GM13977 (cell line): ENCODE measurements around the gene NEIL3.
A peak's percentile ranks its signal among the peaks of the same experiment; 100 is the strongest.

Source experiments
- DNase-seq: peaks from one replicate; pipeline ENCODE4 v3.0.0; 2012; ENCODE audit warnings: low spot score
- in situ Hi-C: fragments of 300-500 bp; cut with MboI; formaldehyde crosslinking; loops from one replicate; pipeline ENCODE4 v1.12.0; 2022; ENCODE audit warnings: low sequenced_read_pairs, low pct_unique_long_range_greater_than_20kb, mixed read lengths, inconsistent platforms; ENCODE audit not compliant: unreplicated experiment
- TF ChIP-seq, protein P1 (sequence below): IDR thresholded peaks from 2 replicates; pipeline ENCODE4 v1.5.1; 2012; ENCODE audit warnings: mild to moderate bottlenecking, control low read depth; ENCODE audit not compliant: insufficient read depth; ENCODE audit errors: extremely low read depth, missing control alignments

The NEIL3 gene, protein sequence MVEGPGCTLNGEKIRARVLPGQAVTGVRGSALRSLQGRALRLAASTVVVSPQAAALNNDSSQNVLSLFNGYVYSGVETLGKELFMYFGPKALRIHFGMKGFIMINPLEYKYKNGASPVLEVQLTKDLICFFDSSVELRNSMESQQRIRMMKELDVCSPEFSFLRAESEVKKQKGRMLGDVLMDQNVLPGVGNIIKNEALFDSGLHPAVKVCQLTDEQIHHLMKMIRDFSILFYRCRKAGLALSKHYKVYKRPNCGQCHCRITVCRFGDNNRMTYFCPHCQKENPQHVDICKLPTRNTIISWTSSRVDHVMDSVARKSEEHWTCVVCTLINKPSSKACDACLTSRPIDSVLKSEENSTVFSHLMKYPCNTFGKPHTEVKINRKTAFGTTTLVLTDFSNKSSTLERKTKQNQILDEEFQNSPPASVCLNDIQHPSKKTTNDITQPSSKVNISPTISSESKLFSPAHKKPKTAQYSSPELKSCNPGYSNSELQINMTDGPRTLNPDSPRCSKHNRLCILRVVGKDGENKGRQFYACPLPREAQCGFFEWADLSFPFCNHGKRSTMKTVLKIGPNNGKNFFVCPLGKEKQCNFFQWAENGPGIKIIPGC

DNA sequence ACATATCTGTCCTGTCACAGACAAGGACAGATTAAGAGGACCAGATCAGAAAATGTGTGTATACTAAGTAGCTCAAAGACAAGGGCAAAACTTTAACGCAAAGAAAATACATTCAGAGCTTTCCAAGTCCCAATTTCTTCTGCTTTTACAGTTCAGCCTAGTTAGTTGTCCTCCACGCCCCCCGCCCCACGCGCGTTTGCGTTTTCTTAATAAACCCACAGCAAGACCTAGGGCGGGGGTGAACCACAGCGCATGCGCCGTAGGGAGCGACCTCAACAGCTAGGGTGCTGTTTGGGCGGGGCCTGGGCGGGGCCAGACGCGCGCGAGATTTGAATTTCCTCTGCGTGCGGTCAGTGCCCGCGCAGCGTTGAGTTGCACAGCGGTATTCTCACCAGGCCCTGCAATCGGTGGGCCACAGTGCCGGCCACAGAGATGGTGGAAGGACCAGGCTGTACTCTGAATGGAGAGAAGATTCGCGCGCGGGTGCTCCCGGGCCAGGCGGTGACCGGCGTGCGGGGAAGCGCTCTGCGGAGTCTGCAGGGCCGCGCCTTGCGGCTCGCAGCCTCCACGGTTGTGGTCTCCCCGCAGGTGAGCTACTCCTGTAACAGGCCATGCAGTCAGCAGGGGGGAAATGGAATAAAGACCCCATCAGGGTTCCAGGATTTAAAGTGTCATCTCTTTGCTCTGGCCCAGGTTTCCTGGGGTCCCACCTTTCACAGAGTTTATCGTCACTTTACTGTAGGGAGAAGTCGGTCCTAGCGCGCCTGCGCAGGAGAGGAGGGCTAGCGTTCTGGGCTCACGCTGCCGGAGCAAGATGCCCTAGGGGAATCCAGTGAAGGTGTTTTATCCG lies at the start of gene NEIL3:
TSS of gene NEIL3 (plus strand) at position 353 of the 850 bp plus-strand sequence. CDS start at position 433, 80 bp downstream.
- in situ Hi-C loops, result no loop called here
- peak; percentile 89 for DNase-seq
- TF ChIP-seq, protein P1, sequence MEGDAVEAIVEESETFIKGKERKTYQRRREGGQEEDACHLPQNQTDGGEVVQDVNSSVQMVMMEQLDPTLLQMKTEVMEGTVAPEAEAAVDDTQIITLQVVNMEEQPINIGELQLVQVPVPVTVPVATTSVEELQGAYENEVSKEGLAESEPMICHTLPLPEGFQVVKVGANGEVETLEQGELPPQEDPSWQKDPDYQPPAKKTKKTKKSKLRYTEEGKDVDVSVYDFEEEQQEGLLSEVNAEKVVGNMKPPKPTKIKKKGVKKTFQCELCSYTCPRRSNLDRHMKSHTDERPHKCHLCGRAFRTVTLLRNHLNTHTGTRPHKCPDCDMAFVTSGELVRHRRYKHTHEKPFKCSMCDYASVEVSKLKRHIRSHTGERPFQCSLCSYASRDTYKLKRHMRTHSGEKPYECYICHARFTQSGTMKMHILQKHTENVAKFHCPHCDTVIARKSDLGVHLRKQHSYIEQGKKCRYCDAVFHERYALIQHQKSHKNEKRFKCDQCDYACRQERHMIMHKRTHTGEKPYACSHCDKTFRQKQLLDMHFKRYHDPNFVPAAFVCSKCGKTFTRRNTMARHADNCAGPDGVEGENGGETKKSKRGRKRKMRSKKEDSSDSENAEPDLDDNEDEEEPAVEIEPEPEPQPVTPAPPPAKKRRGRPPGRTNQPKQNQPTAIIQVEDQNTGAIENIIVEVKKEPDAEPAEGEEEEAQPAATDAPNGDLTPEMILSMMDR, result no peak

DNA sequence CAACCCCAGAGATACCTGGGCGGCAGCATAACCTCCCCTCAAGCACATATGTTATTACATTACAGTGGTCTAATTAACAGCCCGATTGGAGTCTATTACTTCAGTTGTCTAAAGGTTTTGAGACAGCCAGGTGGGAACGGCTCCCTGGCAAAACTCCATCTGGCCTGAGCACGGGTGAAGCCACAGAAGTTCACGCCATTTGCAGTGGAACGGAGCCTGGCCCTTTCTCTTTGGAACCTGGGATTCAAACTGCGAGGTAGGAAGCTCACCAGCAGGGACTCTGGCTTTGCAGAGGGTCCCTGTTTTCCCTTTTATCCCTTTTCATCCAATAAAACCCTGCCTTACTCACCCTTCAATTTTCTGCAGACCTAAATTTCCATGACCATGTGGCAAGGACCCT lies 45.9 kb upstream of the NEIL3 start:
- TF ChIP-seq, protein P1, result no peak
- in situ Hi-C loops, result no loop called here
- DNase-seq, result no peak

DNA sequence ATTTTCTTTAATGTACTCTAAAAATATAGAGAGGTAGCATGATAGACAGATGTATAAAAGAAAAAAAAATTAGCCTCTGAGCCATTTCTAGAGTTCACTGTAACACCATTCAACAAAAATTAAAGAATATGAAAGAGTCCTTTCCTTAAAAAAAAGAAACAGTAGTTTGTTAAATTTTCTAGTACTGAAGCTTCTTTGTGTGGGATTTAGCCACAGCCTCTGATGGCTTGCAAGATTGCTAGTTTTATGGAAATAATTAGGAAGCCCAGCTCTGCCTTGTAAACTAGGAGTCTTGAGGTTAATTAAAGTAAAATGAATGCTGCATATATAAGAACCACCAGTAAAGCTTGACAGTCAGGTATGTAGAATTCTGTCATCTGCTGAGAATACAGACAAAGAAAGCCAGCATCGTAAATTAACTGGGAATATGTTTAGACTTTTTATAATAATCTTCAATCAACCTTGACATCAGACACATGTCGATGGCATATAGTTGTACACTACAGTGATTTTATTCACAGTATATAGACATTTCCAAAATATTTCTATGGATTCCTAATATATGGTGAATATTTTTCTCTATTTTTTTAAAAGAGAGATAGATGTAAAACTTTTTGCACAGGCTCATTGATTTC lies 44.8 kb upstream of the NEIL3 start:
- in situ Hi-C loops, result no loop called here

DNA sequence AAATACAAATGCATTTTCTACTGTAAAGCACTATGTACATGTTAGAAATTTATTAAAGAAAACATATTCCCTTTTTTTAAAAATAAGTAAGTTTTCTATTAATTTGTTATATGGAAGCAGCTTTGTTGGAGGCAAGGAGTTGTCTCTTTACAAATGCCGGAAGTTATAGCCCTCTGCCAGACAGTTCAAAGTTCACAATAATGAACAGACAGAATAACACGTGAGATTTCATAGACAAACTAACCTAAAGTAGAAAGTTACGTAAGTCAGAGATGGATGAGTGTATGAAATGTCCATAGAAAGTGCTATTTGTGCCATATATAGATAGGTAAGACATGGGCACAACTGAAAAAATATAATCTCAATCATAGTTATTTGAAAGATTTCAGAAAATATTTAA lies 43.9 kb upstream of the NEIL3 start:
- no peak for DNase-seq
- in situ Hi-C loops, result no loop called here
- TF ChIP-seq, protein P1, result no peak

More for the DNA sequence above, 44.8 kb upstream of the NEIL3 start:
- TF ChIP-seq, protein P1, result no peak
- DNase-seq, result no peak

DNA sequence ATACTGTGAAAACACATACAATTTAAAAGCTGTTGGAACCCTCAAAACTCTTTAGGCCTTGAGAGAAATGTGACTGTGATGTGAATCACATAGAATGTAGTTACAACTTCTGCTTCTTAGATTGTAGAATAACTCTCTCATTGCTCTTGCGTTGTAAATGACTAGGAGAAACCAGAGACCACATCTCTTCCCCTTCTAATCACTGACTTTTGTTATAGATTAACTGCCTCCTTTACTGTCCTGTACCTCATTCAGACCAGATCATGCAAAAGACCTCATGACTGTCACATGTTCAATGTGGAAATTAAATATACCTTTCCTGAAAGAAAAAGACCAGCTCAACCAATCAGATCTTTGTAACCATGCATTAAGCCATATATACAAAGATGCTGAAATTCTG lies 43.2 kb upstream of the NEIL3 start:
- TF ChIP-seq, protein P1, result no peak
- no peak for DNase-seq
- in situ Hi-C loops, result no loop called here

DNA sequence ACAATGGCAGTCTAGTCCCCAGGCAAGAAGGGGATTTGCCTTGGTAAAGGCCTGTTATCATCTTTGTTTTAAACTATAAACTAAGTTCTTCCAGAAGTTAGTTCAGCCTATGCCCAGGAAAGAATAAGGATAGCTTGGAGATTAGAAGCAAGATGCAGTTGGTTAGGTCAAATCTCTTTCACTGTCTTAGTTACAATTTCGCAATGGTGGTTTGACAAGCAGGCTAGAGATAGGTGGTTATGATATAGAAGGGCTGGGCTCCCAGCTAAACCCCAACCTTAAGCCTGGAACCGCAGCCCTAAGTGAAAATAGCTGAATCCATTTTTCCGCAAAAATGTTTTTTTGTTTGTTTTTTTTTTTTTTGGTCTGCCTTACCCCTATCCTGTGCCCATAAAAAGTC lies 41.8 kb upstream of the NEIL3 start:
- in situ Hi-C loops, result no loop called here
- no peak for DNase-seq
- TF ChIP-seq, protein P1, result no peak
